SK-N-SH (cell line): Measurements from ENCODE around the gene PGGHG. TPM values are rescaled to one million over a fixed set of nuclear protein-coding genes. Genes with fewer than 3 reads are reported as not detected.

Experiments
- CTCF ChIA-PET: fragments of 300-600, 350-600 bp; formaldehyde crosslinking; extraction: SDS; loops from one replicate; lab custom pipeline; 2021; lab: Yijun Ruan, JAX
- POLR2A ChIA-PET: fragments of 350-600 bp; sonication (Branson Sonifier 250); formaldehyde crosslinking; extraction: SDS; loops from one replicate; lab custom pipeline; 2020; ENCODE audit warnings: antibody characterized with exemption, inconsistent platforms; lab: Yijun Ruan, JAX
- DNase-seq: peaks from one replicate; pipeline ENCODE4 v3.0.0; 2012
- H2AFZ ChIP-seq: fragments of 200-600 bp; sonication (generic); 2 replicates; pipeline ENCODE4 v1.8.1; 2016; ENCODE audit warnings: antibody characterized with exemption, mild to moderate bottlenecking, low read depth
- H3F3A ChIP-seq: fragments of 200-600 bp; sonication (generic); replicated peaks from 2 replicates; pipeline ENCODE3; 2016; ENCODE audit warnings: antibody characterized with exemption, mild to moderate bottlenecking; ENCODE audit not compliant: insufficient read depth
- H3K27ac ChIP-seq, 2 experiments: fragments of 200-500 bp in 1 of 2; fragments of 200-600 bp in 1 of 2; sonication (Bioruptor generic) in 1 of 2; sonication (generic), shearing (Covaris generic) in 1 of 2; 2 replicates each; pipeline versions ENCODE4 v1.5.1 to v1.6.1; 2014 to 2016; ENCODE audit warnings: low read depth in 2 of 2, inconsistent platforms in 1 of 2, low read length in 1 of 2, mild to moderate bottlenecking in 1 of 2, mixed read lengths in 1 of 2
- H3K27me3 ChIP-seq: fragments of 200-600 bp; sonication (generic), shearing (Covaris generic); 2 replicates; pipeline ENCODE4 v1.6.1; 2016; ENCODE audit warnings: mixed run types; ENCODE audit not compliant: insufficient read depth
- H3K36me3 ChIP-seq, 2 experiments: fragments of 200-500 bp in 1 of 2; fragments of 200-600 bp in 1 of 2; sonication (Bioruptor generic) in 1 of 2; sonication (generic) in 1 of 2; replicated peaks in 1 of 2; 2 replicates each; pipeline versions ENCODE3 to v1.5.1; 2014 to 2016; ENCODE audit warnings: low read length in 1 of 2, mild to moderate bottlenecking in 1 of 2; ENCODE audit not compliant: insufficient read depth in 2 of 2, control insufficient read depth in 1 of 2
- H3K4me1 ChIP-seq, 2 experiments: fragments of 200-500 bp in 1 of 2; fragments of 200-600 bp in 1 of 2; sonication (Bioruptor generic) in 1 of 2; sonication (generic), shearing (Covaris generic) in 1 of 2; 2 replicates each; pipeline versions ENCODE4 v1.5.1 to v1.6.1; 2014 to 2016; ENCODE audit warnings: low read depth in 1 of 2, low read length in 1 of 2, mixed run types in 1 of 2; ENCODE audit not compliant: insufficient read depth in 2 of 2, control insufficient read depth in 1 of 2
- H3K4me2 ChIP-seq: fragments of 200-600 bp; sonication (generic), shearing (Covaris generic); 2 replicates; pipeline ENCODE4 v1.6.1; 2017; ENCODE audit warnings: mixed run types
- H3K4me3 ChIP-seq, 2 experiments: fragments of 200-500 bp in 1 of 2; fragments of 200-600 bp in 1 of 2; sonication (Bioruptor generic) in 1 of 2; sonication (generic), shearing (Covaris generic) in 1 of 2; 2 replicates each; pipeline versions ENCODE4 v1.5.1 to v1.8.1; 2014 to 2016; ENCODE audit warnings: low read depth in 2 of 2, inconsistent platforms in 1 of 2, low read length in 1 of 2, mild to moderate bottlenecking in 1 of 2, mixed read lengths in 1 of 2, moderate library complexity in 1 of 2
- H3K79me2 ChIP-seq: fragments of 200-600 bp; sonication (generic); 2 replicates; pipeline ENCODE4 v1.8.1; 2017; ENCODE audit warnings: mild to moderate bottlenecking; ENCODE audit not compliant: insufficient read depth
- H3K9ac ChIP-seq: fragments of 200-600 bp; sonication (generic); 2 replicates; pipeline ENCODE4 v1.6.1; 2017; ENCODE audit warnings: mixed run types
- H3K9me2 ChIP-seq: fragments of 200-600 bp; sonication (generic); 2 replicates; pipeline ENCODE4 v1.6.1; 2017; ENCODE audit warnings: mixed run types
- H3K9me3 ChIP-seq: fragments of 200-600 bp; sonication (generic); 2 replicates; pipeline ENCODE4 v1.6.1; 2017; ENCODE audit warnings: mixed run types, mild to moderate bottlenecking, moderate library complexity
- H4K20me1 ChIP-seq: fragments of 200-600 bp; sonication (generic); 2 replicates; pipeline ENCODE4 v1.6.1; 2017; ENCODE audit warnings: mild to moderate bottlenecking, mixed run types; ENCODE audit not compliant: insufficient read depth
- CHD2 ChIP-seq: fragments of 150-350 bp; IDR thresholded peaks from 2 replicates; pipeline ENCODE4 v1.6.1; 2018; ENCODE audit warnings: low read length; ENCODE audit not compliant: partially characterized antibody
- ELF1 ChIP-seq: IDR thresholded peaks from 2 replicates; pipeline ENCODE4 v1.4.0; 2012
- GABPA ChIP-seq: IDR thresholded peaks from 2 replicates; pipeline ENCODE4 v1.4.0; 2012; ENCODE audit warnings: low read depth, mild to moderate bottlenecking
- GATA2 ChIP-seq: sonication (generic); formaldehyde crosslinking; IDR thresholded peaks from 2 replicates; pipeline ENCODE4 v1.5.0; 2020; ENCODE audit warnings: mild to moderate bottlenecking, missing genetic modification reagents
- JUND ChIP-seq: IDR thresholded peaks from 2 replicates; pipeline ENCODE4 v1.4.0; 2012
- MAX ChIP-seq: IDR thresholded peaks from 2 replicates; pipeline ENCODE4 v1.4.0; 2012; ENCODE audit warnings: low read depth
- MEF2A ChIP-seq: IDR thresholded peaks from 2 replicates; pipeline ENCODE4 v1.4.0; 2012; ENCODE audit warnings: low read depth, borderline replicate concordance
- POLR2AphosphoS5 ChIP-seq: IDR thresholded peaks from 2 replicates; pipeline ENCODE4 v1.6.1; 2012; ENCODE audit warnings: low read depth, low read length
- RAD21 ChIP-seq: IDR thresholded peaks from 2 replicates; pipeline ENCODE4 v1.6.1; 2012; ENCODE audit warnings: mild to moderate bottlenecking, low read length
- RCOR1 ChIP-seq: fragments of 150-350 bp; IDR thresholded peaks from 2 replicates; pipeline ENCODE4 v1.6.1; 2017; ENCODE audit warnings: antibody characterized with exemption, low read length
- REST ChIP-seq: IDR thresholded peaks from 2 replicates; pipeline ENCODE4 v1.6.1; 2012; ENCODE audit warnings: mild to moderate bottlenecking, low read depth, low read length, moderate library complexity
- TAF1 ChIP-seq: IDR thresholded peaks from 2 replicates; pipeline ENCODE4 v1.6.1; 2012; ENCODE audit warnings: low read depth, mild to moderate bottlenecking, low read length, moderate library complexity, borderline replicate concordance
- TCF12 ChIP-seq: IDR thresholded peaks from 2 replicates; pipeline ENCODE4 v1.4.0; 2012
- USF2 ChIP-seq: fragments of 150-350 bp; IDR thresholded peaks from 2 replicates; pipeline ENCODE4 v1.6.1; 2017; ENCODE audit warnings: antibody characterized with exemption, low read length, low read depth, borderline replicate concordance
- ZBTB33 ChIP-seq: IDR thresholded peaks from 2 replicates; pipeline ENCODE4 v1.4.0; 2012; ENCODE audit warnings: low read depth, borderline replicate concordance
- WGBS: methylation state at CpG from one replicate; pipeline ENCODE4 v1.1.6; 2017; ENCODE audit warnings: low lambda C conversion rate; 5-methylcytosine and 5-hydroxymethylcytosine counted together
- polyA plus RNA-seq, 3 experiments: library from polyadenylated mRNA; depleted of rRNA; stranded (reverse); fragments of >200 nt; gene quantifications; 2 replicates each; pipeline ENCODE4 v1.2.3, GENCODE V29; 2012

Gene PGGHG
- polyA plus RNA-seq, 1 of the 3 experiments (the other 2 are of a cell fraction), result 19.9 TPM

GRCh38 chr11:290621-291231 lies 1.8 kb downstream of the PGGHG start:
- Histone ChIP-seq H3K4me1 (peaks cover 0 to 9% of the 10 kb centered on the region in 2 experiments; a peak in 1 of 4 replicates), H2AFZ (no peak overlapping the region), H4K20me1 (no peaks in the 10 kb centered on the region), H3F3A (no peaks in the 10 kb centered on the region), H3K9ac (no peak overlapping the region), H3K4me2 (no peak overlapping the region), H3K36me3 (no peaks in the 10 kb centered on the region), H3K4me3 (no peak overlapping the region), H3K27ac (no peak overlapping the region), H3K9me2 (no peaks in the 10 kb centered on the region), H3K27me3 (no peaks in the 10 kb centered on the region)
- no peak for DNase-seq
- CTCF ChIA-PET, result interaction anchor here (1.0 to 1.5 kb wide), 4 partner anchors 14 to 106 kb away, joined by 3 to 5 read pairs (median 4); partner anchors contain the start of gene IFITM2
- WGBS, result 96% methylated on average over 6 of the region's 13 CpGs
- POLR2A ChIA-PET, result no interaction called here
- TF ChIP-seq USF2, result no peak
- no peak for TF ChIP-seq TCF12
- no peak for TF ChIP-seq RCOR1
- TF ChIP-seq REST, result no peak
- no peak for TF ChIP-seq MEF2A
- TF ChIP-seq GATA2 (CRISPR knock-in tag), result no peak
- no peak for TF ChIP-seq RAD21
- no peak for TF ChIP-seq JUND
- TF ChIP-seq, all 33 proteins: peak for 0
- Histone ChIP-seq H3K9me3 (no peaks in the 10 kb centered on the region), H3K79me2 (no peaks in the 10 kb centered on the region)

DNA sequence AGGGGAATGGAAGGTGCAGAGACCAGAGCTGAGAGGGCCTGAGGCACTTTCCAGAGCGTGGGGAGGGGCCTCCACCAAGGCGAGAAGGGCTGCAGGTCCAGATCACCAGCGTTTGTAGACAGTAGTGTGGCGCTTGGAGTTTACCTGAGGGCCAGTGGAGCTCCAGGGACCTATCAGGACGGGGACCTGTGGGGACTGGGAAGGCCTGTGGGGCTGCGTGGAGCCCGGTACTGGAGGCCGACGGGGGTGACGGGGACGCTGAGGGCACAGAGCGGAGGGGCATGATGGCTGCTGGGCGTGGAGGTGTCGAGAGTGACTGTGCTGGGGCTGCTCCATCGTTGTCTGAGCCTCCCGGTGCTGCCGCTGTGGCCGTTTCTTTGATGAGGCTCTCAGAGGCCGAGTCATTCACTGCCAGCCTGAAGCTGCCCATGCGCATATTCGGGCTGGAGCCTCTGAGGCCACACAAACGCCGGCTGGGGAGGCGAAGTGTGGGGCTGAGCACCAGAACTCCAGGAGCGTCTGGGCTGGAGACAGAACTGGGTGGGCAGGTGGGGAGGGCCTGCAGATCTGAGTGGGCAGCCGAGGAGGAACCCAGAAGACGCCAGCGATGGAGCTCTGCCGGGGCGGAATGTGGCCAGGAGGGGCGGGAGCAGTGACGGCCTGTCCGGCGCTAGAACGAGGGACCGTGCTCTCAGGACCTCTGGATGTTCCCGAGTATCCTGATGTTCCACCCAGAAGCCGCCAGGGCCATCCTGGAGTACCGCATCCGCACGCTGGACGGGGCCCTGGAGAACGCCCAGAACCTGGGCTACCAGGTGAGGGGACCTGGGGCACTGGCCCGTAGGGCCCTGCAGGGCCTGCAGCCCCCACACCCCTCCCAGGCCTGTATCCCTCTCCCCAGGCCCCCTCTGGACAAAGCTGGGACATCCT lies 2.6 kb downstream of the PGGHG start:
- H3K4me3 ChIP-seq, result no peak overlapping the region
- CTCF ChIA-PET, result interaction anchor here (1.0 to 1.5 kb wide), 3 partner anchors 13 to 105 kb away, joined by 3 to 4 read pairs (median 4); no protein-coding TSS in a partner anchor
- WGBS, result 95% methylated on average over 34 of the region's 44 CpGs
- no peaks in the 10 kb centered on the region for H3K9me3 ChIP-seq
- no peak overlapping the region for H3K9ac ChIP-seq
- no peaks in the 10 kb centered on the region for H3K27me3 ChIP-seq
- no peaks in the 10 kb centered on the region for H3K79me2 ChIP-seq
- H4K20me1 ChIP-seq, result no peaks in the 10 kb centered on the region
- POLR2A ChIA-PET, result no interaction called here
- H3F3A ChIP-seq, result no peaks in the 10 kb centered on the region
- H3K4me2 ChIP-seq, result no peak overlapping the region
- H2AFZ ChIP-seq, result no peak overlapping the region
- H3K4me1 ChIP-seq, result peaks cover 0 to 9% of the 10 kb centered on the region in 2 experiments; a peak in 1 of 4 replicates
- H3K36me3 ChIP-seq, result no peaks in the 10 kb centered on the region
- no peak overlapping the region for H3K27ac ChIP-seq
- no peak for DNase-seq
- no peaks in the 10 kb centered on the region for H3K9me2 ChIP-seq
- TF ChIP-seq USF2, result no peak
- no peak for TF ChIP-seq GABPA
- no peak for TF ChIP-seq TAF1
- TF ChIP-seq ELF1, result no peak
- no peak for TF ChIP-seq MAX
- no peak for TF ChIP-seq ZBTB33
- TF ChIP-seq RAD21, result no peak
- TF ChIP-seq TCF12, result no peak
- no peak for TF ChIP-seq CHD2
- no peak for TF ChIP-seq POLR2AphosphoS5
- no peak for TF ChIP-seq RCOR1
- TF ChIP-seq GATA2 (CRISPR knock-in tag), result no peak
